ENCODE results near the gene FCGR3B. TPM values are rescaled to one million over a fixed set of nuclear protein-coding genes. Genes with fewer than 3 reads are reported as not detected.

Gene FCGR3B
- not detected in 5 replicates for total RNA-seq (2022; extraction: Qiagen RNA extraction)

GRCh38 chr1:161631076-161631475 lies at the start of gene FCGR3B:
TSS of gene FCGR3B (minus strand) at chr1:161631176. CDS start at chr1:161631094, 82 bp downstream.

DNA sequence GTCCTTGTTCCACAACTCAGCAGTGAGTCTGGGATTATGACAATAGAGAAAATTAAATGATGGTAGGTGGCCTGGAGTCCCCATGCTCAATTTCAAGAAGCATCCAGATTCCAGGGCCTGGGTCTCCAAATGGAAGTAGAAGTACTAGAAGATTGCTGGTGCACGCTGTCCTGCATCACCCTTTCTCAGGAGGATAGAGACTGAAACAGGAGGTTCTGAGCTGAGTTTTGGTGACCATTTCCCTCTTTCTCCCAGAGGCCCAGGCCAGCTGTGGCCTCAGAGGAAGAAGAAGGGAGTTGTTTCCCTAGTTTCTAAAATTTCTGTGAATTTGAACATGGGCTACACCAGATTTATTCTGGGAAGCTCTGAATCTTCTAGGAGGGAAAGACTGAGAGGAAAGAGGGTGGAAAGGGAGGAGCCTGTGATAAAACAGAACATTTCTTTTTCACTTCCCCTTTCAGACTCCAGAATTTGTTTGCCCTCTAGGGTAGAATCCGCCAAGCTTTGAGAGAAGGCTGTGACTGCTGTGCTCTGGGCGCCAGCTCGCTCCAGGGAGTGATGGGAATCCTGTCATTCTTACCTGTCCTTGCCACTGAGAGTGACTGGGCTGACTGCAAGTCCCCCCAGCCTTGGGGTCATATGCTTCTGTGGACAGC lies 31.8 kb upstream of the FCGR3B start, which contains the start of gene FCGR2B:
TSS of gene FCGR2B (plus strand) at position 460 of the 656 bp plus-strand sequence. CDS start at position 559, 99 bp downstream.

Other genes starting within 250 kb of the FCGR3B start
- not detected in 5 replicates for gene FCGR2A, start 125.7 kb downstream of the FCGR3B start, total RNA-seq (2022; extraction: Qiagen RNA extraction)
- 1.3 to 8.3 TPM (median 1.7 TPM) in 5 replicates for gene HSPA6, start 106.6 kb downstream of the FCGR3B start, total RNA-seq (2022; extraction: Qiagen RNA extraction)
- not detected in 5 replicates for gene FCGR3A, start 81.4 kb downstream of the FCGR3B start, total RNA-seq (2022; extraction: Qiagen RNA extraction)
- not detected in 5 replicates for gene FCGR2B, start 32.0 kb upstream of the FCGR3B start, total RNA-seq (2022; extraction: Qiagen RNA extraction)
- not detected in 5 replicates for gene FCRLA, start 76.1 kb upstream of the FCGR3B start, total RNA-seq (2022; extraction: Qiagen RNA extraction)
- 1.3 to 2.1 TPM (median 1.6 TPM) in 5 replicates for gene FCRLB, start 90.4 kb upstream of the FCGR3B start, total RNA-seq (2022; extraction: Qiagen RNA extraction)
- gene DUSP12, start 118.6 kb upstream of the FCGR3B start, total RNA-seq (2022; extraction: Qiagen RNA extraction): 45.6 to 51.8 TPM (median 48.1 TPM) in 5 replicates
- gene ATF6, start 135.1 kb upstream of the FCGR3B start, total RNA-seq (2022; extraction: Qiagen RNA extraction): 12.3 to 14.9 TPM (median 14.4 TPM) in 5 replicates

All from A549 treated with Mapracorat at 1 μM for 4 hours (cell line).